B cell (primary cell): ENCODE measurements around the gene ANO2. TPM values are rescaled to one million over a fixed set of nuclear protein-coding genes. Genes with fewer than 3 reads are reported as not detected.

Experiments
- ATAC-seq: fragments of 200-7000 bp; cut with Tn5 transposase; one replicate; pipeline ENCODE4 v1.10.0; 2021; ENCODE audit warnings: low read depth, mild to moderate bottlenecking, moderate number of reproducible peaks, moderate library complexity
- CTCF ChIA-PET: fragments of 350-600 bp; sonication (Branson Sonifier 250); formaldehyde crosslinking; loops from one replicate; lab custom pipeline; 2021; ENCODE audit warnings: antibody characterized with exemption, inconsistent platforms; lab: Charles Lee
- POLR2A ChIA-PET: fragments of 350-600 bp; sonication (Branson Sonifier 250); formaldehyde crosslinking; loops from one replicate; lab custom pipeline; 2021; ENCODE audit warnings: antibody characterized with exemption; lab: Charles Lee
- DNase-seq: peaks from one replicate; pipeline ENCODE4 v3.0.0; 2013
- H2AFZ ChIP-seq: 2 replicates; pipeline ENCODE4 v1.6.1; 2012; ENCODE audit warnings: mild to moderate bottlenecking, low read depth, low read length; ENCODE audit not compliant: insufficient read depth, poor library complexity, severe bottlenecking
- H3K27ac ChIP-seq, 2 donors: 1 replicate in 1 of 2; 2 replicates in 1 of 2; pipeline ENCODE4 v1.5.1; 2012 to 2013; ENCODE audit warnings: low read length in 2 of 2, mild to moderate bottlenecking in 2 of 2, moderate library complexity in 1 of 2
- H3K27me3 ChIP-seq, 4 experiments: fragments of 200-600 bp in 1 of 4; sonication (generic) in 1 of 4; replicated peaks in 1 of 4; 1 replicate in 2 of 4; 2 replicates in 2 of 4; pipeline versions ENCODE4 v1.6.1 to v1.7.0; 2013 to 2016; ENCODE audit warnings: low read length in 3 of 4, mild to moderate bottlenecking in 2 of 4, mixed read lengths in 1 of 4, moderate library complexity in 1 of 4; ENCODE audit not compliant: insufficient read depth in 4 of 4, control insufficient read depth in 3 of 4; ENCODE audit errors: control extremely low read depth in 1 of 4
- H3K36me3 ChIP-seq, 2 experiments: replicated peaks in 1 of 2; 1 replicate in 1 of 2; 2 replicates in 1 of 2; pipeline versions ENCODE4 v1.6.1 to v1.7.1; 2013; ENCODE audit warnings: low read length in 1 of 2; ENCODE audit not compliant: insufficient read depth in 2 of 2, control insufficient read depth in 1 of 2; ENCODE audit errors: control extremely low read depth in 1 of 2, extremely low read depth in 1 of 2
- H3K4me1 ChIP-seq, 2 donors: fragments of 200-600 bp in 1 of 2; sonication (generic) in 1 of 2; 1 replicate in 1 of 2; 2 replicates in 1 of 2; pipeline versions ENCODE4 v1.5.1 to v1.6.1; 2013 to 2017; ENCODE audit warnings: low read length in 2 of 2; ENCODE audit not compliant: control insufficient read depth in 2 of 2, insufficient read depth in 2 of 2
- H3K4me2 ChIP-seq: replicated peaks from 2 replicates; pipeline ENCODE3; 2012; ENCODE audit warnings: mild to moderate bottlenecking, low read depth, low read length; ENCODE audit not compliant: poor library complexity, severe bottlenecking
- H3K4me3 ChIP-seq, 5 experiments: fragments of 200-600 bp in 1 of 5; sonication (generic) in 1 of 5; 1 replicate in 3 of 5; 2 replicates in 2 of 5; pipeline versions ENCODE4 v1.5.1 to v1.7.0; 2011 to 2016; ENCODE audit warnings: low read length in 4 of 5, mild to moderate bottlenecking in 4 of 5, low read depth in 2 of 5, control low read depth in 1 of 5, moderate library complexity in 1 of 5; ENCODE audit not compliant: insufficient read depth in 1 of 5; ENCODE audit errors: control extremely low read depth in 1 of 5, extremely low read depth in 1 of 5
- H3K79me2 ChIP-seq: fragments of 200-600 bp; sonication (generic); one replicate; pipeline ENCODE4 v1.6.0; 2016; ENCODE audit warnings: low read length; ENCODE audit not compliant: control insufficient read depth, insufficient read depth
- H3K9ac ChIP-seq: fragments of 200-600 bp; sonication (generic); 2 replicates; pipeline ENCODE4 v1.6.1; 2017; ENCODE audit warnings: mild to moderate bottlenecking, low read length, moderate library complexity
- H3K9me3 ChIP-seq, 3 donors: one replicate each; pipeline versions ENCODE4 v1.6.1 to v1.7.1; 2013; ENCODE audit warnings: low read length in 2 of 3; ENCODE audit not compliant: control insufficient read depth in 2 of 3, insufficient read depth in 1 of 3; ENCODE audit errors: control extremely low read depth in 1 of 3
- H4K20me1 ChIP-seq: 2 replicates; pipeline ENCODE4 v1.6.0; 2012; ENCODE audit warnings: mild to moderate bottlenecking, low read length; ENCODE audit not compliant: insufficient read depth, control insufficient read depth, poor library complexity, severe bottlenecking
- H3K27ac Mint-ChIP-seq: one replicate; pipeline ENCODE4 v1.8.0; 2021; ENCODE audit warnings: mixed read lengths
- H3K27me3 Mint-ChIP-seq: one replicate; pipeline ENCODE4 v1.8.0; 2021; ENCODE audit warnings: mixed read lengths
- H3K4me1 Mint-ChIP-seq: one replicate; pipeline ENCODE4 v1.8.0; 2021; ENCODE audit warnings: mixed read lengths
- H3K4me3 Mint-ChIP-seq: one replicate; pipeline ENCODE4 v1.8.0; 2021; ENCODE audit warnings: mixed read lengths
- H3K9me3 Mint-ChIP-seq: one replicate; pipeline ENCODE4 v1.8.0; 2022; ENCODE audit warnings: mixed read lengths; ENCODE audit not compliant: insufficient read depth
- EZH2 ChIP-seq: IDR thresholded peaks from 2 replicates; pipeline ENCODE4 v1.6.1; 2012; ENCODE audit warnings: borderline replicate concordance, low read depth, mild to moderate bottlenecking, moderate library complexity, low read length; ENCODE audit not compliant: insufficient read depth, poor library complexity, severe bottlenecking
- WGBS: methylation state at CpG from one replicate; pipeline ENCODE4 v1.1.5; 2013; ENCODE audit warnings: missing lambda C conversion rate; ENCODE audit not compliant: insufficient coverage; 5-methylcytosine and 5-hydroxymethylcytosine counted together
- intact Hi-C: fragments of 100-400 bp; cut with micrococcal nuclease; formaldehyde crosslinking; loops from one replicate; pipeline ENCODE4 v1.10.0; 2022
- polyA plus RNA-seq: library from polyadenylated mRNA; depleted of rRNA; stranded (reverse); fragments of >200 nt; gene quantifications from 2 replicates; pipeline ENCODE4 v1.2.3, GENCODE V29; 2012
- total RNA-seq, 2 donors: library from RNA; stranded (reverse); fragments of 120-200 nt in 1 of 2; gene quantifications; 1 replicate in 1 of 2; 2 replicates in 1 of 2; pipeline versions ENCODE4 v1.2.3 to v1.2.4, GENCODE V29; 2013 to 2022
- TF ChIP-seq, protein P1 (sequence below): fragments of 200-600 bp; IDR thresholded peaks from one replicate; pipeline ENCODE4 v1.8.0; 2022; ENCODE audit warnings: antibody characterized with exemption, mild to moderate bottlenecking

The ANO2 gene
- total and polyA plus RNA-seq, 2 donors (not counting 1 experiment from before 2014, with no cell fraction given) = not detected

DNA sequence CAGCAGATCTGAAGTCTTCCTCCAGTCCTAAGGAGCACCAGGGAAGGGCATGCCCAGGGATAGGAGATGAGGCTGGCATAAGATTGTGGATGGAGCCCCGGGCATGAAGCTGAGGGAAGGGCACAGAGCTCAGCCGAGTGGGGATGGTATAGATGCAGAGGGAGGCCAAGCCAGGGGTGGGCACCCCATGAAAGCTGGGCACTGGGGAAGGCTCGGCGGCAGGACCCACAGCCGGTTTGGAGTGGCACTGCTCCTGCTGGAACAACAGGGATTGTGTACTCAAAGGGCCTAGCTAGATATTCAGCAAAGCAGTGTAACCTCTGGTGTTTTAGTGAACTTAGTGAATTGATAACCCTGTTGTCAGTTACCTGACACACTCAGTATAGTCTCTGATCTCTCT lies 396.0 kb downstream of the ANO2 start:
- 100% methylated on average over 5 of the region's 5 CpGs for WGBS
- H3K79me2 ChIP-seq = no peaks in the 10 kb centered on the region
- peaks cover 0 to 7% (median 3%) of the 10 kb centered on the region in 3 donors for H3K9me3 ChIP-seq
- ChIA-PET POLR2A (no interaction called here), CTCF (no interaction called here)
- H3K9ac ChIP-seq = no peak overlapping the region
- no peak overlapping the region for H3K4me3 ChIP-seq
- peaks cover 0 to 7% (median 2%) of the 10 kb centered on the region in 4 experiments for H3K27me3 ChIP-seq
- H3K27ac ChIP-seq = no peak overlapping the region
- no peaks in the 10 kb centered on the region for H3K36me3 ChIP-seq
- ATAC-seq = no peak
- intact Hi-C loops = no loop called here
- DNase-seq = no peak
- Mint-ChIP-seq H3K9me3 (peaks cover 5% of the 10 kb centered on the region), H3K4me1 (no peaks in the 10 kb centered on the region), H3K27me3 (peaks cover 39% of the 10 kb centered on the region), H3K27ac (no peak overlapping the region), H3K4me3 (no peak overlapping the region)
- H4K20me1 ChIP-seq = no peaks in the 10 kb centered on the region
- H3K4me1 ChIP-seq = no peaks in the 10 kb centered on the region
- H2AFZ ChIP-seq = no peak overlapping the region
- no peak overlapping the region for H3K4me2 ChIP-seq
- TF ChIP-seq, protein P1, sequence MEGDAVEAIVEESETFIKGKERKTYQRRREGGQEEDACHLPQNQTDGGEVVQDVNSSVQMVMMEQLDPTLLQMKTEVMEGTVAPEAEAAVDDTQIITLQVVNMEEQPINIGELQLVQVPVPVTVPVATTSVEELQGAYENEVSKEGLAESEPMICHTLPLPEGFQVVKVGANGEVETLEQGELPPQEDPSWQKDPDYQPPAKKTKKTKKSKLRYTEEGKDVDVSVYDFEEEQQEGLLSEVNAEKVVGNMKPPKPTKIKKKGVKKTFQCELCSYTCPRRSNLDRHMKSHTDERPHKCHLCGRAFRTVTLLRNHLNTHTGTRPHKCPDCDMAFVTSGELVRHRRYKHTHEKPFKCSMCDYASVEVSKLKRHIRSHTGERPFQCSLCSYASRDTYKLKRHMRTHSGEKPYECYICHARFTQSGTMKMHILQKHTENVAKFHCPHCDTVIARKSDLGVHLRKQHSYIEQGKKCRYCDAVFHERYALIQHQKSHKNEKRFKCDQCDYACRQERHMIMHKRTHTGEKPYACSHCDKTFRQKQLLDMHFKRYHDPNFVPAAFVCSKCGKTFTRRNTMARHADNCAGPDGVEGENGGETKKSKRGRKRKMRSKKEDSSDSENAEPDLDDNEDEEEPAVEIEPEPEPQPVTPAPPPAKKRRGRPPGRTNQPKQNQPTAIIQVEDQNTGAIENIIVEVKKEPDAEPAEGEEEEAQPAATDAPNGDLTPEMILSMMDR = no peak
- no peak for TF ChIP-seq EZH2

DNA sequence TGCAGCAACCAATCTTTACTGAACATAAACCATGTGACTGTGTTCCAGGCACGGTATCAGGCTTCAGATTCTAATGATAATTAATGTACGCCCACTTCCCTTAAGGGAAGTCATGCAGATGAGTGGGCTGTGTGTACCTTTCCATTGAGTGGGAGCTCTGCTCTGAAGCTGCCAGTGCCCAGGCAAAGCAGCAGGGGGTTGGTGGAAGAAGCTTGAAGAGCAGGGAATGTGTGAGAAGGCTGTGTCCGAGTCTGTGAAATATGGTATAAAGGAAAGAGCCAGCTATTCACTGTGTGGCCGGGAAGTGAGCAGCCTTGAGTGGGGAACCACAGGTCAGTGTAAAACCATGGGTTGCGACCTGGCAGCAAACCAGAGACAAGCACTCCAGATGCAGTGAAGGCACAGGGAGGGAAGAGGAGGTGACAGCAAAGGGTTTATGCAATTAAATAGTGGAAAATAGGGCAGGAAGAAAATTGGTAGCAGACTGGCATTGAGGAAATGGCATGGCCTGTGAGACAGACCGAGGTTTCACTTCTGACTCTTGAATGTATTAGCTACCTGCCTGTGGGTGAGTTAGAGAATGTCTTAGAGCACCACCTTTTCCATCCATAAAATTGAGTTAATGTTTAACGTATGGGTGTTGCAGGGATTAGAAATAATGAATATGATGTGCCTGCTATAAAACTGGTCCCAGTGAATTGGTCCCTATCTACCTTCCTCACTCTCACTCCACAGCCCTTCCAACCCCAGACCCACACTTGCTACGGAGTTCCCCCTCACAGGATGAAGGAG lies 396.7 kb downstream of the ANO2 start:
- no peak for ATAC-seq
- Histone ChIP-seq H3K4me3 (no peak overlapping the region), H3K9me3 (peaks cover 0 to 7% (median 3%) of the 10 kb centered on the region in 3 donors), H2AFZ (no peak overlapping the region), H3K36me3 (no peaks in the 10 kb centered on the region), H3K4me2 (no peak overlapping the region), H3K4me1 (no peaks in the 10 kb centered on the region), H3K9ac (no peak overlapping the region), H4K20me1 (no peaks in the 10 kb centered on the region), H3K27ac (no peak overlapping the region), H3K27me3 (peaks cover 0 to 7% (median 2%) of the 10 kb centered on the region in 4 experiments), H3K79me2 (no peaks in the 10 kb centered on the region)
- Mint-ChIP-seq H3K9me3 (peaks cover 5% of the 10 kb centered on the region), H3K27ac (no peak overlapping the region), H3K4me1 (no peaks in the 10 kb centered on the region), H3K4me3 (no peak overlapping the region), H3K27me3 (peaks cover 39% of the 10 kb centered on the region)
- TF ChIP-seq EZH2 = no peak
- TF ChIP-seq, protein P1 = no peak
- 73% methylated on average over 6 of the region's 8 CpGs for WGBS
- no peak for DNase-seq
- intact Hi-C loops = no loop called here
- CTCF ChIA-PET = no interaction called here
- POLR2A ChIA-PET = no interaction called here
